ENCODE results near the gene LILRA2. TPM values are rescaled to one million over a fixed set of nuclear protein-coding genes. Genes with fewer than 3 reads are reported as not detected.

The LILRA2 gene
- total and polyA plus RNA-seq, 9 donors, result 0.51 to 1.6 (median 0.90) TPM

DNA sequence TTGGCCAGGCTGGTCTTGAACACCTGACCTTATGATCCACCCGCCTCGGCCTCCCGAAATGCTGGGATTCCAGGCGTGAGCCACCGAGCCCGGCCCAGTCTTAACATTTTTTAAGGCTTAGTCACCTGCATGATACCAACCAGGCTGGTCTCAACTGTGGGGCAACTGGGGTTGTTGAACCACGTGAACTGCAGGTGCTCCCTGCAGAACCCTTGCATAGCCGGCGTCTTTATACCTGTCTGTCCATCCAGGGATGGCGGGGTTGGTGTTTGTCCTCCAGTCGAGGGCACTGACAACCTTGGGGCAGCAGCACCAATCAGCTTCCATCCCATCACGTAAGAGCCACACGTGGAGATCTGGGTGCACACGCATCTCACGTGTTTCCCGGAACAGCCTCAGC is 24.8 kb upstream of the LILRA2 start:
- Histone ChIP-seq H3K9me3 (replicated peaks; ENCODE audit: control insufficient read depth, low read depth, low read length) (peaks cover 2% of the 10 kb centered on the region), H3K4me1 (ENCODE audit: control insufficient read depth, insufficient read depth, low read length) (no peaks in the 10 kb centered on the region), H3K27me3 (ENCODE audit: control insufficient read depth, insufficient read depth, low read length) (no peaks in the 10 kb centered on the region), H3K4me3 (ENCODE audit: low read length) (no peak overlapping the region), H3K27ac (ENCODE audit: low read length) (no peak overlapping the region), H3K36me3 (ENCODE audit: control insufficient read depth, insufficient read depth, low read length) (no peaks in the 10 kb centered on the region)
- 85% methylated on average over 16 of the region's 16 CpGs for WGBS (ENCODE audit: insufficient coverage)
- DNase-seq, result no peak

DNA sequence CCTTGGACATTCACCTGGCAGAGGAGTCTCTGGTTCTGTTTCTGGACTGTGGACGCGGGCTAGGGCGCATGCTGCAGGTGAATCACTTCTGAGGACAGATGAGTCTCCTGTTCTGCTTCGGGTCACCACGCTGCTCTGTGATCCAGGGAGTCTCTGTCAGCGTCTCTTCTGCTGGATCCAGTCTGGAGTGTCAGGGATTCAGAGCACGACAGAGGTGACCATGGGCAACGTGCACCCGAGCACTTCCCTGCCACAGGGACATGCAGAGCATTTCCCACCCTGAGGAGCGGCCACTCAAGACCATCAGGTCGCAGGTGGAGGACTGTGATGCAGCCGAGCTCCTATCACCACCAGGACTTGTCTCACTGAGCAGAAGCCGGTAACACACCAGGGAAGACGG is 24.4 kb upstream of the LILRA2 start:
- H3K4me1 ChIP-seq (ENCODE audit: control insufficient read depth, insufficient read depth, low read length), result no peaks in the 10 kb centered on the region
- H3K27me3 ChIP-seq (ENCODE audit: control insufficient read depth, insufficient read depth, low read length), result no peaks in the 10 kb centered on the region
- H3K27ac ChIP-seq (ENCODE audit: low read length), result no peak overlapping the region
- DNase-seq, result no peak
- WGBS (ENCODE audit: insufficient coverage), result 72% methylated on average over 13 of the region's 14 CpGs
- H3K9me3 ChIP-seq (replicated peaks; ENCODE audit: control insufficient read depth, low read depth, low read length), result peaks cover 2% of the 10 kb centered on the region
- H3K4me3 ChIP-seq (ENCODE audit: low read length), result no peak overlapping the region
- no peaks in the 10 kb centered on the region for H3K36me3 ChIP-seq (ENCODE audit: control insufficient read depth, insufficient read depth, low read length)

DNA sequence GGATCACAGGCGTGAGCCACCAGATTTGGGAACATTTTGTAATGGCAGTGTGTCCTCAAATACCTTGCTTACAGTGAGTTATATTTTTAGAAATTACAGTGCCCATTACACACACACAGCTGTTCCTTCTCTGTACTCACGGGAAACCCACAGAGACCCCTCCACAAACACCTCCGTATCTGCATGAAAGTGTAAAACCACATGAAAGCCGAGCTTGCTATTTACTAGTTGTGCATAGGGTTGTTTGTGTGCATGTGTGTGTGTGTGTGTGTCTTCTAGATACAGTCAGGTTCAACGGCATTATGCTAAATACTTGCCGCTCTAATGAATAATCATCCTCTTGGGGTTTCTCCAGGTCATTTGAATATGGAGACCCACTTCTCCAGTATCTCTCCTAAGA is 22.3 kb upstream of the LILRA2 start:
- DNase-seq, result no peak
- peaks cover 2% of the 10 kb centered on the region for H3K9me3 ChIP-seq (replicated peaks; ENCODE audit: control insufficient read depth, low read depth, low read length)
- no peaks in the 10 kb centered on the region for H3K36me3 ChIP-seq (ENCODE audit: control insufficient read depth, insufficient read depth, low read length)
- H3K27me3 ChIP-seq (ENCODE audit: control insufficient read depth, insufficient read depth, low read length), result no peaks in the 10 kb centered on the region
- H3K27ac ChIP-seq (ENCODE audit: low read length), result no peak overlapping the region
- 60% methylated on average over 1 of the region's 6 CpGs for WGBS (ENCODE audit: insufficient coverage)
- no peaks in the 10 kb centered on the region for H3K4me1 ChIP-seq (ENCODE audit: control insufficient read depth, insufficient read depth, low read length)
- no peak overlapping the region for H3K4me3 ChIP-seq (ENCODE audit: low read length)

DNA sequence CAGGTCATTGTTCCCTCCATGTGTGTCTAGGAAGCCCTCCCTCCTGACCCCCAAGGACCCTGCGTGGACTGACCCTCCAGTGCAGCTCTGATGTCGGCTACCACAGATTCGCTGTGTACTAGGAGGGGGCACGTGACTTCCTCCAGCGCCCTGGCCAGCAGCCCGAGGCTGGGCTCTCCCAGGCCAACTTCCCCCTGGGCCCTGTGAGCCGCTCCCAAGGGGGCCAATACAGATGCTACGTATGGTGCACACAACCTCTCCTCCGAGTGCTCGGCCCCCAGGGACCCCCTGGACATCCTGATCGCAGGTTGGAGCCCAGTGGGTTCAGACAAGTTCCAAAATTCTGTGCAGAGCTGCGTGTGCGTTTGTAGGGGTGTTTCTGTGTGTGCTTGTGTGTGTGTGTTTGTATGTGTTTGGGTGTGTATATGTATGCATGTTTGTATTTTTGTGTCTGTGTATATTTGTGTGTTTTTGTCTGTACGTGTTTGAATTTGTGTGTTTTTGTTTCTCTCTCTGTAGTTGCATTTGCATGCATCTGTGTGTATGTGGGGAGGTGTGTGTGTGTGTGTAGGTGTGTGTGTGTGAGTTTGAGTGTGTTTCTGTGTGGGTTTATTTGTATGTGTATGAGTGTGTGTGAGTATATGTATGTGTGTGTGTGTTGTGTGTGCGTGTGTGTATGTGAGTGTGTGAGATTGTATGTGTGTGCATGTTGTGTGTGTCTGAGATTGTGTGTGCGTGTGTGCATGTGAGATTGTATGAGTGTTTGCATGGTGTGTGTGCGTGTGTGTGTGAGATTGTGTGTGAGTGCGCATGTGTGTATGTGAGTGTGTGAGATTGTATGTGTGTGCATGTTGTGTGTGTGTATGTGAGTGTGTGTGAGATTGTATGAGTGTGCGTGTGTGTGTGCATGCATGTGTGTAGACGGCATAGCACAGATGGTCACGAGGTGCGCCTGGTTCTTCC is 21.4 kb upstream of the LILRA2 start:
- peaks cover 2% of the 10 kb centered on the region for H3K9me3 ChIP-seq (replicated peaks; ENCODE audit: control insufficient read depth, low read depth, low read length)
- peak; percentile 20 for DNase-seq
- no peaks in the 10 kb centered on the region for H3K36me3 ChIP-seq (ENCODE audit: control insufficient read depth, insufficient read depth, low read length)
- no peaks in the 10 kb centered on the region for H3K27me3 ChIP-seq (ENCODE audit: control insufficient read depth, insufficient read depth, low read length)
- H3K4me3 ChIP-seq (ENCODE audit: low read length), result no peak overlapping the region
- 82% methylated on average over 19 of the region's 22 CpGs for WGBS (ENCODE audit: insufficient coverage)
- H3K27ac ChIP-seq (ENCODE audit: low read length), result no peak overlapping the region
- H3K4me1 ChIP-seq (ENCODE audit: control insufficient read depth, insufficient read depth, low read length), result no peaks in the 10 kb centered on the region

DNA sequence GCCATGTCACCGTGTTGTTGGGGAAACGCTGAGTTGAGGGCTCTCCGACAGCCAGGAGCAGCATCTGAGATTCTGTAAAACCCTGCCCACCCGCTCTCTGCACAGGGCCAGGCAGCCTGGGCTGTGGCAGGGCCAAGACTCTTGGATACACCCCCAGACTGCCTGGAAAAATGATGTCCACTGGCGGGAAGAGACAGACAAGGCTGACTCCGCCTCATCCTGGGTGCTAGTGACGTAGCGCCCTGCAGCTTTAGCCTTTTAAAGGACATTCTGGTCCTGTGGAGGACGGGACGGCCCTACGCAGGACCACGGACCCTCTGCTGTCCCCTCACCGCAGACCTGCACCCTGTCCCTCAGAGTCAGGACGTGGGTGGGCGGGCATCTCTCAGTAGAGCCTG is 20.7 kb upstream of the LILRA2 start:
- H3K36me3 ChIP-seq (ENCODE audit: control insufficient read depth, insufficient read depth, low read length), result no peaks in the 10 kb centered on the region
- peaks cover 2% of the 10 kb centered on the region for H3K9me3 ChIP-seq (replicated peaks; ENCODE audit: control insufficient read depth, low read depth, low read length)
- H3K4me3 ChIP-seq (ENCODE audit: low read length), result no peak overlapping the region
- 83% methylated on average over 15 of the region's 15 CpGs for WGBS (ENCODE audit: insufficient coverage)
- no peaks in the 10 kb centered on the region for H3K4me1 ChIP-seq (ENCODE audit: control insufficient read depth, insufficient read depth, low read length)
- DNase-seq, result no peak
- H3K27me3 ChIP-seq (ENCODE audit: control insufficient read depth, insufficient read depth, low read length), result no peaks in the 10 kb centered on the region
- H3K27ac ChIP-seq (ENCODE audit: low read length), result no peak overlapping the region

DNA sequence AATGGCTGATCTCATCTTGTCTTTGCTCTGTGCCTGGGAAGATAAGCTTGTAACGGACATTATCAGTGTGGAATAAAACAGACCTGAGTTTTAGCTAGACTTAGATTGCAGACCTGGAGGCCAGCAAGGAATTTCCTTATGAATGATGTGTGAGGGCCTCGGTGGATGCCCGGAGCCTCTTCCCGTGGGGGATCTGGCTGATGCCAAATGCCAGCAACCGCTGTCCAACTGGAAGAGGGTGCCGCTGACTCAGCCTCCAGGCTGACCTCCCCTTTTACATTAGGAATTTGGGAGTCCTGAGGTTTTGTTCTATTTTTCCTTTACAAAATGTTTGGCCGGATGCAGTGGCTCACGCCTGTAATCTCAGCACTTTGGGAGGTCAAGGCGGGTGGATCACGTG is 19.6 kb upstream of the LILRA2 start:
- Histone ChIP-seq H3K27me3 (ENCODE audit: control insufficient read depth, insufficient read depth, low read length) (no peaks in the 10 kb centered on the region), H3K4me3 (ENCODE audit: low read length) (no peak overlapping the region), H3K9me3 (replicated peaks; ENCODE audit: control insufficient read depth, low read depth, low read length) (peaks cover 2% of the 10 kb centered on the region), H3K4me1 (ENCODE audit: control insufficient read depth, insufficient read depth, low read length) (no peaks in the 10 kb centered on the region), H3K36me3 (ENCODE audit: control insufficient read depth, insufficient read depth, low read length) (no peaks in the 10 kb centered on the region), H3K27ac (ENCODE audit: low read length) (no peak overlapping the region)
- WGBS (ENCODE audit: insufficient coverage), result 85% methylated on average over 5 of the region's 10 CpGs
- DNase-seq, result no peak

DNA sequence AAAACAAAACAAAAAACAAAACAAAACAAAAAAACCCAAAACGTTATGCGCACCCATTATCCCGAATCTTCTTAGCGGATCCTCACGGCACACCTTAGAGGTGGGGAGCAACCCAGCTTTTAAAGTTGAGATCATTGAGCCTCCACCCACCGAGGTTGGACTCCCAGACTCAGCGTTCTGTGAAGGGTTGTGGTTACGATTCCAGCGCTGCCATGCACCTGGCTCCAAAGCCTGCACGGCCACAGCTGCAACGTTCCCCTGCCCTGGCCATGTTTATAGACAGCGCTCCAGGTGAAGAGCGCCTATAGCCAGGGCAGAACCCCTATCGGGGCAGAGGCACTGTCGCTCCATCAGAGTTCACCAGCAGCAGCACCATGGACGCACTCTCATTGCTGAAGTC is 18.7 kb upstream of the LILRA2 start:
- no peak for DNase-seq
- H3K9me3 ChIP-seq (replicated peaks; ENCODE audit: control insufficient read depth, low read depth, low read length), result peaks cover 2% of the 10 kb centered on the region
- no peaks in the 10 kb centered on the region for H3K27me3 ChIP-seq (ENCODE audit: control insufficient read depth, insufficient read depth, low read length)
- no peak overlapping the region for H3K27ac ChIP-seq (ENCODE audit: low read length)
- H3K4me1 ChIP-seq (ENCODE audit: control insufficient read depth, insufficient read depth, low read length), result no peaks in the 10 kb centered on the region
- H3K36me3 ChIP-seq (ENCODE audit: control insufficient read depth, insufficient read depth, low read length), result no peaks in the 10 kb centered on the region
- H3K4me3 ChIP-seq (ENCODE audit: low read length), result no peak overlapping the region
- WGBS (ENCODE audit: insufficient coverage), result 84% methylated on average over 16 of the region's 16 CpGs

DNA sequence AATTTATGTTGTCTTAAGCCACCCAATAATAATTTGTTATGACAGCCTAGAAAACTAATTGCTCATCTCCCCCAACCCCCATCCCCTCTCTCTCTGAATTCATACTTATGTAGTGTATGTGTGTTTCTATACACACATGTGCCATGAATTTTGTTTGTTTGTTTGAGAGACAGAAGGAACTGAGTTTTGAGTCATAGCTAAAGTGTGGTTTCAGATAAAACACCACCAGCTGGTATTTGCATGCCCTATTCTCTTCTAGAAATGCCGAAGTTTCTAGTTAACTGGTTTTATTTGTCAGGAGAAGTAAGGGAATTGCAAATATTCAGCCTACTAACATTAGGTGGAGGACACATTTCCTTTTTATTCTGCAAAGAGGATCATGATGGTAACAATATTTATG is 17.4 kb upstream of the LILRA2 start:
- Histone ChIP-seq H3K36me3 (ENCODE audit: control insufficient read depth, insufficient read depth, low read length) (no peaks in the 10 kb centered on the region), H3K4me1 (ENCODE audit: control insufficient read depth, insufficient read depth, low read length) (no peaks in the 10 kb centered on the region), H3K4me3 (ENCODE audit: low read length) (no peak overlapping the region), H3K27ac (ENCODE audit: low read length) (no peak overlapping the region), H3K9me3 (replicated peaks; ENCODE audit: control insufficient read depth, low read depth, low read length) (peaks cover 2% of the 10 kb centered on the region), H3K27me3 (ENCODE audit: control insufficient read depth, insufficient read depth, low read length) (no peaks in the 10 kb centered on the region)
- no CpG with 5 or more reads among the region's 1 CpG for WGBS (ENCODE audit: insufficient coverage)
- DNase-seq, result no peak

DNA sequence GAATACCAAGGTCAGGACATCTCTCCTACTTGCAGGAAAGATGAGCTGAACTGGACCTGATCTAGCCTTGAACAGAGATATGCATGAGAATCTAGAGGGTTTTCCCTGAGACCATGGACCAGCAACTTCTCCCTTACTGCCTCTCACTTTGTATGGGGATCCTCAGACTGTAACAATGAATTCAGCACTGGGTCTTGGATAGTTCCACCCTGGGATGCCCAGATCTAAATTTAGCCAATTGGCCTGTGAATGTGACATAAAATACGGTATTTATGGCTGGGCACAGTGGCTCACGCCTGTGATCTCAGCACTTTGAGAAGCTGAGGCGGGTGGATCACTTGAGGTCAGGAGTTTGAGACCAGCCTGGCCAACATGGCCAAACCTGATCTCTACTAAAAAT is 15.3 kb upstream of the LILRA2 start:
- H3K27me3 ChIP-seq (ENCODE audit: control insufficient read depth, insufficient read depth, low read length), result no peaks in the 10 kb centered on the region
- no peak overlapping the region for H3K27ac ChIP-seq (ENCODE audit: low read length)
- no peaks in the 10 kb centered on the region for H3K4me1 ChIP-seq (ENCODE audit: control insufficient read depth, insufficient read depth, low read length)
- no peak overlapping the region for H3K4me3 ChIP-seq (ENCODE audit: low read length)
- H3K9me3 ChIP-seq (replicated peaks; ENCODE audit: control insufficient read depth, low read depth, low read length), result no peaks in the 10 kb centered on the region
- DNase-seq, result no peak
- 67% methylated on average over 3 of the region's 3 CpGs for WGBS (ENCODE audit: insufficient coverage)
- H3K36me3 ChIP-seq (ENCODE audit: control insufficient read depth, insufficient read depth, low read length), result no peaks in the 10 kb centered on the region

DNA sequence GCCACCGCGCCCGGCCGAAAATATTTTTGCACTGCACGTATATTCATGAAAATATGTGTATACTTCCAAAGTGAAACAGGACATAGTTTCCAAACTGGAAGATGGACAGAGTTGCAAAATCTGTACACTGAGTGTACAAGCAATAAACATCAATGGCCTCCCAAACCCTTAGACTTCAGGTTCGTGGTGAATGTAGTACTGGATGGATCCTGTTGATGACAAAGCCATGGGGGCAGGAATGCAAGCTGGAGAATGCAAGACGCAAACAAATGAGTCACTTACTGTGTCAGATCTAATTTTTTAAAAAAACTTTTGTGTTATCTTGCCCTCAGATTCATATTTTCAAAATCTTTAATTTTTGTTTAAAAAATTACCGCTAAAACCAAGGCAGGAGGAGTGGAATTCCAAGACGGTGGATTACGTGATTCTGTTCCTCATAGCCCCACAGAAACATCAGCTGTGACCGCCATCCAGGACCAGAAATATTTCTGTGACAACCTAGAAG is 12.7 kb upstream of the LILRA2 start:
- no peak overlapping the region for H3K27ac ChIP-seq (ENCODE audit: low read length)
- H3K36me3 ChIP-seq (ENCODE audit: control insufficient read depth, insufficient read depth, low read length), result no peaks in the 10 kb centered on the region
- DNase-seq, result no peak
- no peak overlapping the region for H3K4me3 ChIP-seq (ENCODE audit: low read length)
- H3K27me3 ChIP-seq (ENCODE audit: control insufficient read depth, insufficient read depth, low read length), result no peaks in the 10 kb centered on the region
- no CpG with 5 or more reads among the region's 11 CpGs for WGBS (ENCODE audit: insufficient coverage)
- no peaks in the 10 kb centered on the region for H3K4me1 ChIP-seq (ENCODE audit: control insufficient read depth, insufficient read depth, low read length)
- no peaks in the 10 kb centered on the region for H3K9me3 ChIP-seq (replicated peaks; ENCODE audit: control insufficient read depth, low read depth, low read length)

Measured in muscle of leg (tissue), 11 donors.